Measurements from ENCODE around the gene RHOA.
"Not testable (repeated sequence)": the region's sequence is repeated elsewhere in the genome, so short reads cannot be mapped to it uniquely, and the experiment has no call there.

Gene RHOA

DNA sequence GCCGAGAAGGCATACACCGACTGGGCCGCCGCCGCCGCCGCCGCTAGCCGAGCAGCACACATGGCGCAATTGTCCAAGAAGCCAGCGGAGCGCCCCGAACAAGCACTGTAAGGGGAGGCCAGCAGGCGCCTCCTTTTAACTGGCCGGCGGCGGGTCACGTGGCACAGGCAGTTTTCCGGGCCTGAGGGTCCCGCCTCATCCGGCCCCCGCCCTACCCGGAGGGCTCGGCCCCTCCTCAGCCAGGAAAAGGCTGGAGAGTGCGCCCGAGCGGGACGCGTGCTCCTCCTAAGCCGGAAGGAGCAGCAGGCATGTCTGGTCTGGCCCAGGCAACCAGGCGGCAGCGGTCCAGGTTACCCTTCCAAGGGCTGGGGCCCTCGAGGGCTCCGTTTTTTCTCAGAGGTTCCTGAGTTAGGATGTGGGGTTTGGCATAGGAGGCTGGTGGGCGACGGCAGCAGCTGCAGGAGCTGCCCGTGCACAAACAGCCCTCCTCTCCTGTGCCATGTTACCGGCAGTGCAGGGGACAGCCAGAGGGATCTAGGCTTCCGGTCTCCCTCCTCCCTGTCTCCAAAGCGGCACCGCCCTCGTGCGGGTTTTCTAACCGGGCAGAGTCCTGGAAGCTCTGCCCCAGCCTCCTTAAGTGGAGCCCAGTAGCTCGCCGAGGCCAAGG, 53.4 kb downstream of the RHOA start, which contains the start of gene GPX1:
TSS of gene GPX1 (minus strand) at position 137 of the 667 bp plus-strand sequence. CDS start at position 62, 75 bp downstream.
- peak; percentile 91 for DNase-seq

DNA sequence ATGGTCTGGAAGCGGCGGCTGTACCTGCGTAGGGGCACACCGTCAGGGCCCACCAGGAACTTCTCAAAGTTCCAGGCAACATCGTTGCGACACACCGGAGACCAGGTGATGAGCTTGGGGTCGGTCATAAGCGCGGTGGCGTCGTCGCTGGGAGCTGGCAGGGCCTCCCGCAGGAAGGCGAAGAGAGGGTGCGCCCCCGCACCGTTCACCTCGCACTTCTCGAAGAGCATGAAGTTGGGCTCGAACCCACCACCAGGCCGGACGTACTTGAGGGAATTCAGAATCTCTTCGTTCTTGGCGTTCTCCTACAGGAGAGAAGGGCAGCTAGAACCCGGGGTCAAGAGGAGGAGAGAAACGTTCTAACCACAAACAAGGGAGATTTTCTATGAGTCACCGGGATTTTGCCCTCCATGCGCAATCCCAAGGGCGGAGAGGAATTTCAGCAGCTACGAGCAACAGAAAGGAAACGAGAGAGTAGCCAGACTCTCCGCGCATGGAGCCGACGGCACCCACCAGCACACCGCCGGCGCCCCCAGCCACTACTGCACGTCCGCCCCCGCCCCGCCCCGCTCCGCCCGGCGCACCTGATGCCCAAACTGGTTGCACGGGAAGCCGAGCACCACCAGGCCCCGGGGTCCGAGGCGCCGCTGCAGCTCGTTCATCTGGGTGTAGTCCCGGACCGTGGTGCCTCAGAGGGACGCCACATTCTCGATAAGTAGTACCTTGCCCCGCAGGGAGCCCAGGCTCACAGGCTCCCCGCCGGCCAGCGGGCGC, 54.1 kb downstream of the RHOA start:
- peak; percentile 80 for DNase-seq

DNA sequence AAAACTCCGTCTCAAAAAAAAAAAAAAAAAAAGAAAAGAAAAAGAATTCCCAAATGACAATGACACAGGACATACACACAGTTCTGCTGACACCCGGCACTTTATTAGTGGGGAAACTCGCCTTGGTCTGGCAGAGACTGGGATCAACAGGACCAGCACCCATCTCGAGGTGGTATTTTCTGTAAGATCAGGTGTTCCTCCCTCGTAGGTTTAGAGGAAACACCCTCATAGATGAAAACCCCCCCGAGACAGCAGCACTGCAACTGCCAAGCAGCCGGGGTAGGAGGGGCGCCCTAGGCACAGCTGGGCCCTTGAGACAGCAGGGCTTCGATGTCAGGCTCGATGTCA, 54.7 kb downstream of the RHOA start:
- DNase-seq, result not testable (repeated sequence)

DNA sequence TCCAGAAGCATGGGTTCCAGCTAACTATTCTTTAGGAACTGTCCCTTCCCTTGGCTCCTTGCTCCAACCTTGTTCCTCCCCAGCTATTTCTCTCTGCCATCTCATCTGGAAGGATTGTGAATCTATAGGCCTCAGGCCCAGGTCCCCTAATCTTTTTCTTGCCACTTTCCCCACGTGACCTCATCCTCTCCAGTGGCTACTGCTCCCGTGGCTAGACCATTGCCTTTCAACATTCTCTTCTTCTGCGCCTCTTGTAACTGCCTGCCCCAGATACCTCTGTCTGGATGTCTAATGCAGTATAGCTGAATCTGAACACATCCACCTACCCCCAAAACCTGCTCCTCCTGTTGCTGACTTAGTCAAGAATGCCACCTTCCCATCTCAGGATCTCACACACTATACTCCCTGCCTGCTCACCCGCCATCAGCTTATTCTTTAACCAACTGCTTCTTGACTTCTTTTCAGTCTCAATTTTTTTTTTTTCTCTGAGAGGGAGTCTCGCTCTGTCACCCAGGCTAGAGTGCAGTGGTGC, 58.8 kb downstream of the RHOA start:
- DNase-seq, result no peak

DNA sequence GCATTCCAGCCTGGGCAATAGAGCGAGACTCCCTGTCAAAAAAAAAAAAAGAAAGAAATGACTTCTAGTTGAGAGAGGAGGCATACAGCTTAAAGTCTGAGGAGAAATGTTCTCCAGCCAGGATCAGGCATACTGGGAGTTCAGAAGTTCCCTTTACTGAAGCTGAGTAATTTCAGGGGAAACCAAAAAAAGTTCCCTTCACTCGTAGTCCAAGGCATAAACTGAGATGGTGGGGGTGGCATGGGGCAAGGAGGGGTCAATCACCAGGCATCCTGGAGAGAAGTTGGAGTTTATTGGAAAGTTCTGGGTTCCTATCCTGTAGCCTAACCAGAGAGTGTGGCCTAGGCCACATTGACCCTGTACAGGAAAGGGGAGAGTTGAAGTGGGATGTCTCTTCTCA, 59.5 kb downstream of the RHOA start:
- no peak for DNase-seq

DNA sequence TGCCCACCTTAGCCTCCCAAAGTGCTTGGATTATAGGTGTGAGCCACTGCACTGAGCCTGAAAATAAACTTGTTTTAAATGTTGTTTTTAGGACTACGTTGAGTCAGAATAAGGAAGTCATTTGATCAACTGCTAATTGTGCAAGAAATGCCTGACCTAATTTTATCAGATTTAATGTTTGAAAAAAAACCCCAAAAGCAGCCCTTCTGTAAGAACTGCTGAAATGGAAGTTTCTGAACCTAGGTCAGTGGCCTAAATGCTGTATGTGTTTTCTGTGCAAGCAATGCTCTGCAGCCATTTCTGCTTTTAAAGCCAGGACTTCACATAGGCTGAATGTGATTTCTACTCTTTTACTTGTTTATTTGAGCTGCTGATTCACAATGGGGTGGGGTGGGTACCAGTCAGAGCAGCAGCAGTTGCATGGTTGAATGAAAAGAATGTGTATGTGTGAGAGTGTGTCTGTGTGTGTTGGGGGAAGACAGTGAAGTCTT, 60.2 kb downstream of the RHOA start:
- no peak for DNase-seq

DNA sequence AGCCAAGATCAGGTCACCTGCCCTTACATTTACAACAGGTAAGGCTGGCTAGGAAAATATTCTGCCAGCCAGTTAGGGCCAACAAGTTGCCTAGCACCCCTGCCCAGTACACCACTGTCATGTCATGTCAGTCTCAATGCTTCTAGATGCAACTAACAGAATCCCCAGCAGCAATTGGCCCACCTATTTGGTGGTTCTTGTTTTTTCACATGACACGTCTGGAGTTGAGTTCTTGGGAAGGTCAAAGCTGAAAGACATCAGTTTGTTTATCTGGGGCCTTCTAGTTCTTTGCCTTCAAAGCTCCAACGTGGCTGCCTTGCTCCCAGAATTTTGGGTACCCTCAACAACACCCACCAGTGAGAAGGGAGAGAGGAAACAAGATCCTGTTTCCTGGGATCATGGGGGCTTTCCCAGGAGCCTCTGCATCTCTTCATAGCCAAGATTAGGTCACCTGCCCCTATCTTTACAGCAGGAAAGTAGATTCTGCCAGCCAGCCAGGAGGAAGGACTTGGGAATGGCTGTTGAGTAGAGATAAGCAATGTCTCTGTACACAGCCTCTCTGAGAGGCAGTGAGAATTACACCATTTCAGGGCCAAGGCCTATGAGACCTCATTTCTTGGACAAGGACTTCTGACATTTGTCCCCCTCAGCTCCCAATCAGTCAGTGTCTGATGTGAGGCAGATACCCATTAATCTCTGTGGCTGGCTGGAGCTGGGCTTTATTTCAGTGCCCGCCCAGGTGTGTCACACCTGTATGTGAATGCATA, 62.2 kb downstream of the RHOA start:
- no peak for DNase-seq

DNA sequence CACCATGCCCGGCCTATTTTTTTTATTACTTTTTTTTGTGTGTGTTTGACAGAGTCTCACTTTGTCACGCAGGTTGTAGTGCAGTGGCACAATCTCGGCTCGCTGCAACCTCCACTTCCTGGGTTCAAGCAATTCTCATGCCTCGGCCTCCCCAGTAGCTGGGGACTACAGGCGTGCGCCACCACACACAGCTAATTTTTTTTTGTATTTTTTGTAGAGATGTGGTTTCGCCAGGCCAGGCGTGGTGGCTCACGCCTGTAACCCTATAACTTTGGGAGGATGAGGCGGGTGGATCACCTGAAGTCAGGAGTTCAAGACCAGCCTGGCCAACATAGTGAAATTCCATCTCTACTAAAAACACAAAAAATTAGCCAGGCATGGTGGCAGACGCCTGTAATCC, 63.4 kb downstream of the RHOA start:
- DNase-seq, result not testable (repeated sequence)

DNA sequence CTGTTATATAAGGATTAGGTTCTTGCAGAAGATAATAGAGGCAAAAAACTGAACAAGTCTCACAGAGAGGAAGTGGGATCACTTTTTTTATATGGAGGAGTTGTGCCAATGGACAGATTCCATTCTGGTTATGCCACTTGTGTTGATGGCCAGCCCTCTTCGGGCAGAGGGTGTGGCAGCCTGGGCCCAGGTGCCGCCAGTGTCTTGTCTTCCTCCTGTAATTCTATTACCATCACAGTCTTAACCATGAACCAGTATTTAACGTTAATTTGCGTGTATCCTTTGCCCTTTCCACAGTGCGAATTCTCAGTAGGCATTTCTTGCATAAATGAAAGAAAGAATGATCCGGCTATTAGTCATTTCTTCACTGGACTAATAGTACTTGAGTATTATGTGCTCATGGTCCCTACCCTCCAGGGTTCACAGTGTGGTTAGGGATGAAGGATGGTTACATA, 65.0 kb downstream of the RHOA start:
- DNase-seq, result no peak

DNA sequence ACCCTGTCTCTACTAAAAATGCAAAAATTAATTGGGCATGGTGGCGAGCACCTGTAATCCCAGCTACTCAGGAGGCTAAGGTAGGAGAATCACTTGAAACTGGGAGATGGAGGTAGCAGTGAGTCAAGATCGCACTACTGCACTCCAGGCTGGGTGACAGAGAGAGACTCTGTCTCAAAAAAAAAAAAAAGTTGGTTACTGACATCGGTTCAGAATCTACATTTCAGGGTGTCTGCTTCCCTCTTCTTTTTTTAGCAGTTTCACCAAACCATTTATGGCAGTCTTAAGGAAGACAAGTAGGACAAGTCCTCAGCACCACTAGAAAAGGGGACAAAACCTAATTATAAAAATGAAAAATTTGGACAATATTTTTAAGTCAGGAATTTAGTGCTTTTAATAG, 68.6 kb downstream of the RHOA start:
- DNase-seq, result no peak

DNA sequence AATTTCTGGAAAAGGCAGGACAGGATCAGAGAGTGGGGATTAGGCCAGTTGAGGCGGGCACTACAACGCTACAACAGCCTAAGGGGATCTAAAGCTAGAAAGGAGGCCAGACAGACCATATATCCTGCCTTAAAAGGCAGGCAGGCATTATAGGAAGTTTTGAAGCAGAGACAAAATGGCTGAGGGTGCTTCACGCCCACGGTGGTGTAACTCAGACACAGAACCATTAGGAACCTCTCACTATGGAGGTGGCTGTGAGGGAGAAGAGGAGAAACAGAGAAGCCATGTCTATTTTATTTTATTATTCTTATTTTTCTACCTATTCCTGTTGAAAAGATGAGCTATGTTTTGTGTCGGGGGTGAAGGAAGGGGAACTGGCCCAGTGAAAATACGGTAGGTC, 69.8 kb downstream of the RHOA start:
- DNase-seq, result no peak

DNA sequence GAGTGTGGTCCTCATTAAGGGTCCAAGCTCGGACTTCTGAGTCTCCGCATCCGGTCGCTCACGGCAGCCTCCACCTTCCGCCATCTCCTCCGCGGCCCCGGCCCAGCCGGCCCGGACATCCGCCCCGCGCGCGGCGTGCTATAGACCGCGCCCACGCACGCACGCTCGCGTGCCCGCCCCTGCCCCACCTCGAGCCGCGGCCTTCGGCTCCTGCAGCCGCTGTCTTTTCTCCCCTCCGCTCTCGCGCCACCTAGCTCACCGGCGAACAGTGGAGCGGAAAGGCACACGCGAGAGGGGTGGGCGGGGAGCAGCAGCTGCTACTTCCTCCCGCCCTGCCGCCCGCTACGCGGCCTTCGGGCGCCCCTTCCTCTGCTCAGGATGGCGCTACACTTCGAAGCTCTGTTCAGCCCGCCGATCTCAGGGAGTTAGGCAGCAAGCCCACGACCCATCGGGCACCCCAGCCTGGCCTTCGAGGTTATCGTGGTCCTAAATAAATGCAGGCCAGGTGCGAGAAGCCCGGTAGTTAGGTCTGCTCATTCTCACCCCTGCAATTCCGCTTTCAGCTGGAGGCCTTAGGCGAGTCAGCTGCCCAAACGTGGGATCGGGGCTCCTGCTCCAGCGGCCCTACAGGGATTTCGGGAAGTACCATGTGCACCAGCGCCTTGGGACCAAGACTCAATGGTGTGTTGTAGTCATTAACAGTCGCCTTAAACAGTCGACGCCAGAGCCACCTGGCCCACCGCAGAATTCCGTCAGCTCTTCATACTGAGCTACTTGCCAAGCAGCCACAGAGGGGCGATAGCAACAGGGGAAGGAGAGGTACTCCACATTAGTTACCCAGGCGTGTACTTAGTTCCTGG, 71.6 kb downstream of the RHOA start, which contains the start of gene USP4:
TSS of gene USP4 (minus strand) at position 113 of the 860 bp plus-strand sequence. CDS start at position 84, 29 bp downstream.
- DNase-seq, result peak; percentile 97

DNA sequence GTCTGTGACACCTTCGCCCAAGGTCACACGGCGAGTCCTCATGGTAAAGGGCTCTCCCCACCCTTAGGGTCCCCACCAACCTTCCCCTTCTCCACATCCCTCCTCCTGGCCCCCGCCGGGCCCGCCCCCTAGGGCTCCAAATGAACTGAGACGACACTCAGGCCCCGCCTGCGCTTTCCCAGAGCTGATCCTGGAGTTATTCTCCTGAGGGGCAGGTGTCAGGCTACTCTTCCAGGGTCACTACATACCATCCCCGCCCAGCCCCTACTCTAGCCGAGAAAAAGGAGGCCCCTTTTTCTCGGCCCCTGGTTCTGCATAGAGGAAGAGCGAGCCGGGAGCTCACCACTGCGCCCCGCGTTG, 72.2 kb downstream of the RHOA start:
- DNase-seq, result peak; percentile 77

DNA sequence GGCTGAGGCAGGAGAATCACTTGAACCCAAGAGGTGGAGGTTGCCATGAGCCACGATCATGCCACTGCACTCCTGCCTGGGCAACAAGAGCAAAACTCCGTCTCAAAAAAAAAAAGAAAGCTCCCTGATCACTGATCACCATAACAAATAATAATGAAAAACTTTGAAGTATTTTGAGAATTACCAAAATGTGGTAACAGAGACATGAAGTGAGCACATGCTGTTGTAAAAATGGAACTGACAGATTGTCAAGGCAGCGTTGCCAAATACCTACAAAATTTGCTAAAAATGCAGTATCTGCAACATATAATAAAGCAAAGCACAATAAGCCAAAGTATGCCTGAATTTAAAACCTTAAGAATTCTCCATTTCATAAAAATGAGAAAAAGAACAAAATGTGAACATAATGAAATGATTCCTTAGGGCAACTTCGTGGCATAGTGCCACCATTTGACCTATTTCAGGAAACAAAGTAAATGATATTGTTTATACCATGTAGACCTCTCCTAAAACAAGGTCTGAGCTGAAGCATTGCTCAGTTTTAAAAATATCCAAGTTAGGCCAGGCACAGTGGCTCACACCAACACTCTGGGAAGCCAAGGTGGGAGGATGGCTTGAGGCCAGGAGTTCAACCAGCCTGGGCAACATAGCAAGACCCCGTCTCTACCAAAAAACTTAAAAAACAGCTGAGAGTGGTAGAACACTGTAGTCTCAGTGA, 77.7 kb downstream of the RHOA start:
- DNase-seq, result no peak

DNA sequence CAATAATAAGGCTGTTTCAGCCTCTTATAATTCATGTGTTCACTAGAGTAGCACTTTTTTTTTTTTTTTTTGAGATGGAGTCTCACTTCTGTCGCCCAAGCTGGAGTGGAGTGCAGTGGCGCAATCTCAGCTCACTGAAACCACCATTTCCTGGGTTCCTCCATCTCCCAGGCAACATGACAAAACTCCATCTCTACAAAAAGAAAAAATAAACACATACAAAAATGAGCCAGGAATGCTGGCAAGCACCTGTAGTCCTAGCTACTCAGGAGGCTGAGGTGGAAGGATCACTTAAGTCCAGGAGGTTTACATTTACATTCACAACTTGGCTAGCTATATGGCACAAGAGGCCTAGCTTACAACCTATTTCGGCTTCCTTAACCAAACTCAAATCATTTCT, 78.7 kb downstream of the RHOA start:
- DNase-seq, result no peak

DNA sequence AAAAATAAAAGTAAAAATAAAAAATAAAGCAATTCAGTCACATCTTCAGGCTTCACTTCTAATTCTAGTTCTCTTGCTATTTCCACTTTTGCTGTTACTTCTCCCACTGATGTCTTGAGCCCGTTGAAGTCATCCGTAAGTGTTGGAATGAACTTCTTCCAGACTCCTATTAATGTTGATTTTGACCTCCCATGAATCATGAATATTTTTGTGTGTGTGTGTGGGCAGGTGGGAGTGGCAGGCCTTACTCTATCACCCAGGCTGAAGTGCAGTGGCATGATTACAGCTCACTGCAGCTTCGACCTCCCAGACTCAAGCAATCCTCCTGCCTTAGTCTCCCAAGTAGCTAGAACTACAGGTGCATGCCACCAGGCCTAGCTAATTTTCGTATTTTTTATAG, 82.6 kb downstream of the RHOA start:
- no peak for DNase-seq

DNA sequence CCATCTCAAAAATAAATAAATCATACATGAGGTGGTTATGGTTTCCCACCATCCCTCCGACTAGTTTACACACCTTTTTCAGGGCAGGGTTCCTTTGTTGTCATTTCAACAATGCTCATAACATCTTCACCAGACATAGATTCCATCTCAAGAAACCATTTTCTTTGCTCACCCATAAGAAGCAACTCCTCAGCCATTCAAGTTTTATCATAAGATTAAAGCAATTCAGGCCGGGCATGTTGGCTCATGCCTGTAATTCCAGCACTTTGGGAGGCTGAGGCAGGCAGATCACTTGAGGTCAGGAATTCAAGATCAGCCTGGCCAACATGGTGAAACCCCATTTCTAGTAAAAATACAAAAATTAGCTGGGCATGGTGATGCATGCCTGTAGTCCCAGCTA, 83.4 kb downstream of the RHOA start:
- not testable (repeated sequence) for DNase-seq

DNA sequence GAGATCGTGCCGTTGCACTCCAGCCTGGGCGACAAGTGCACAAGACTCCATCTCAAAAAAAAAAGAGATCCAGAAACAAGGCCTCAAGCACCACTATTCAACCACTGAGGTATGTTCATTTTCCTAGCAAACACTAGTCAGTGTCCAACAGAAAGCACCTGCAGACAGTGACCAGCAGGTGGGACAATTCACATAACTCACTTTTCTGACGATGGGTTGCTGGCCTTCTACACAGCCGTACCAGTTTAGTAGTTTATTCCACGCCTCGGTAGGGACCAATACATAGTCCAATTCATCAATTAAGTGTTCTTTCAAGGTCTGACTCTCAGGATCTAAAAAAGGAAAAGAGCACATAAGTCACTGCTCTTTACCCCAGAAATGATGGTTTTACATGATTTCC, 84.3 kb downstream of the RHOA start:
- no peak for DNase-seq

DNA sequence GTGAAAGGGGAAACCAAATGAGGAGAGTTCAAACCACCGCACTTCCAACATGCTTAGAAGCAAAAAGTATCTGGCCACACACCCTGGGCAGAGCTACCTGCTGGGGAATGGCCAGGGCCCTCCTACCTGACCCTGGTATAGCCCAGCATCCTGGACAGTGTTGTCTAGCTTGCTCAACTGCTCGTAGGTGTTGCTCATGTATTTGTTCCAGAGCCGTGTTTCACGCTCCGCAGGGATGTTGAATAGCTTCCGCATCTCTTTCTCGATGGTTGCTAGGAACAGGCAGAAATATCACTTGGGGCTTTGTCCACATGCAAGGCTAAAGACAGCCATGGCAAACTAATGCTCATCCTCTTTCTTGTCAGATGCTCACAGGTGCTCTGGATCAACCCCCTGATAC, 87.0 kb downstream of the RHOA start:
- DNase-seq, result no peak

DNA sequence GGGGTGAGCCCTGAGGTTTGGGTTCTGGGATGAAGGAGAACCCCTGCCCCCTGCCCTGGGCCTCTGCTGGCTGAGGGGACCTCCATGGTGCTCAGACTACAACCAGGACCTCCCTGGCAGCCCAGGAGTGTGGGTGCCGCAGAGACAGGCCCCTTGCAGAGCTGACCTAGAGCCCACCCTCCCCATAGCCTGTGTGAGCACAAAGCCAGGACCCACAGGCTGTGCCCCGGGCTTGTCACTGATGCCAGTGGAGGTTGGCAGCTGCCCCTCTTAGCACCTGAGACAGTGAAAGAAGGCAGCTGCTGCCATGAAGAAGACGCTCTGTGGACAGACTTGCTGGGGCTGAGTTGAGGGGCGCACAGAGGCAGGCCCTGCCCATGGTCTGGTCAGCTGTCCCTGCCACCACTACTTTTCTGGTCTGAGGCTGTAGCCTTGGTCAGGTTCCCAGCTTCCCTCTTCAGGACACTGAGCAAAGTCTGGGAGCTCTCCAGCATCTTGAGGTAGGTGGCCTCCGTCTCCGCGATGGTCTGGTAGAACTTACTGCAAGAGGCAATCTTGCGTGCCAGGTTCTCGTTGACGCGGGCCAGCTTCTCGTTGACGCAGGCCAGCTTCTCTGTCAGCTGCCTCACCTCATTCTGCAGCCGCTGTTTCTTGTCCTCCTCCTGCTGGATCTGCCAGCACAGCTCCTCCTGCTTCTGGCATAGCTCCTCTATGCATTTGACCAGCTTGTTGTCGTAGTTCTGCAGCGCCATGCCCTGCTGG, 94.9 kb downstream of the RHOA start:
- no peak for DNase-seq

All from activated effector memory CD4-positive, alpha-beta T cell treated with anti-CD3 and anti-CD28 coated beads, Interleukin-2, amount 50 U/mL, for 16 hours (primary cell).